Hematopoietic multipotent progenitor cell treated with erythropoietin and hydrocortisone succinate and interleukin-3 and kit ligand, for 17 days (in vitro differentiated cells): ENCODE data around the gene TMEM161A.
"Not testable (repeated sequence)": the region's sequence is repeated elsewhere in the genome, so short reads cannot be mapped to it uniquely, and the experiment has no call there.

Source experiments
- DNase-seq: peaks from one replicate; pipeline ENCODE4 v3.0.0-alpha.2; 2015; ENCODE audit warnings: low spot score

TMEM161A gene

DNA sequence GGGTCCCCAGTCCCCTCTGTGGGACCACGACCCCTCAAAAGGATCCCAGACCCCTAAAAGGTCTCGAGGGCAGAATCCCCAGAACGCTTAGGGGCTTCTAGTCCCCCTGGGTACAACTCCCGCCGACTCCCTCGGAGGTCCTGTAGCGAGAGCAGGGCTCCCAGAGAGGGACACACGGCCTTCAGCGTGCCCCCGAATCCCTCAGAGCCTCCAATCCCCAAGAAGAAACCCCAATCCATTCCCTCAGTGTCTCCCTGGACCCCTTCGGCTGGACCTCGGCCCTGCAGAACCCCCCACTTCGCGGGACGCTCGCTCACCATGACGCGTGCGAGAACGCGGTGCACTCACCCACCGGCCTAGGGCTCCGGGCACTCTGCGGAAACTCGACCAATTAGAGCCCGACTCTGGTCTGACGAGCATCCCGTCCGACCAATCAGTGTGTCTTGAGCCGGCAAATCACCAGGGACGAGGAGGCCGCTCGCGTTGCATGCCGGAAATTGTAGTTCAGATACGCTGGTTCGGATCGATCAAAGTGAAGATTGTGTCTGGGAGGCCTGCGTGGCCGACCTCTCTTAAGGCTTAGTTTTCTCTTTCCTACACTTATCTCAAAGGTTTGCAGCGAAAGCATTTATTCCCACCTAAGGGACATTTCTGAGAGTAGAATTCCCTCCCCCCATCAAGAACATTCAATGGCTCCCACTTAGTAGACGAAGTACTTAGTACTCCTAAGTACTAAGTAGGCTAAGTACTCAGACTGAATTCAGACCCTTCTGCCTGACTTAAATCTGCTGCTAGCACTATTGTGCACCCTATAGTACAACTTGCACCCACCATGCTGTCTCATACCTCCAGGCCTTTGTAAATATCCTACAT lies at the start of gene TMEM161A:
Gene TMEM161A (minus strand): TSS at position 370 of the 873 bp plus-strand sequence. CDS start 50 bp downstream, at position 320.
- DNase-seq: peak; percentile 97

DNA sequence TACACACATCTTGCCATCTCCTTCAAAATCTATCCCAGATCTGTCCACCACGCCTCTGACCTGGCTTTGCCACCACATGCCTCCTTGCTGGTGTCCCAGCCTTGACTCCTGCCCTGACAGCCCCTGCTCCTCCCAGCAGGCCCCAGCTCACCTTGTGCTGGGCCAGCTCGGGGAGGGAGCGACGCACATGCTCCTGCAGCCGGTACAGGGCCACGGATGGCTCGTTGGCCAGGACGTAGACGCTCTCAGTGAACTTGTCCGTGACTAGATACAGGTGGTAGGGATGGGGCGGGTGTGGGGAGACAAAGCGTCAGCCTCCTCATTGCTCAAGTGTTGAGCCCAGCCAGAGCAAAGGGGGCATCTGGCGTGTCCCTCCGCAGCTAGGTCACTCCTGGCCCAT lies 48.5 kb upstream of the TMEM161A start:
- no peak for DNase-seq

DNA sequence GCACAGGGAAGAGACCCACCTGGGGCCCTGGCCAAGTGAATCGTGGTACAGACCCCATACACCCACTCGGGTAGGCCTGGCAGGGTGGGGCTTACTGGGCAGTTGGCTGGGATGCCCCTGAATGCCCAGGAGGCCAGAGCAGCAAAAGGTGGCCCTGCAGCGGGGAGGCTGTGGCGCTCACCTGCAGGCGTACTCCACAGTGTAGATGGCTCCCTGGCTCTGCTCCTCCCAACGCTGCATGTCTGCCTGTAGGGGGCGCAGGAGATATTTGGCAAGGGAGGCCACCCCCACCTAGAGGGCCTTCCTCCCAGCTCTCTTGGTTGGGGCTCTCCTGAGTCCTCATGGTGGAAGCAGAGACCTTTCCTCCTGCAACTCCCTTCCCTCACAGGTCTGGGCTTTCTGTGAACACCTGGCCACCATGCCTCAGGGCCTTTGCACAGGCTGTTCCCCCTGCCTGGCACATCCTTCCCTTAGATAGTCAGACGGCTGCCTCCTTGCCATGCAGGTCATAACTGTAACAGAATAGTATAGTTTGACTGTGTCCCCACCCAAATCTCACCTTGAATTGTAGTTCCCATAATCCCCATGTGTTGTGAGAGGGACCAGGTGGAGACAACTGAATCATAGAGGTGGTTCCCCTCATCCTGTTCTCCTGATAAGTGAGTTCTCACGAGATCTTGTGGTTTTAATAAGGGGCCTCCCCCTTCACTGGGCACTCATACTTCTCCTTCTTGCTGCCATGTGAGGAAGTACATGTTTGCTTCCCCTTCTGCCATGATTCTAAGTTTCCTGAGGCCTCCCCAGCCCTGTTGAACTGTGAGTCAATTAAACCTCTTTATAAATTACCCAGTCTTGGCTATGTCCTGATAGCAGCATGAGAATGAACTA lies 47.8 kb upstream of the TMEM161A start:
- DNase-seq: peak; percentile 77

DNA sequence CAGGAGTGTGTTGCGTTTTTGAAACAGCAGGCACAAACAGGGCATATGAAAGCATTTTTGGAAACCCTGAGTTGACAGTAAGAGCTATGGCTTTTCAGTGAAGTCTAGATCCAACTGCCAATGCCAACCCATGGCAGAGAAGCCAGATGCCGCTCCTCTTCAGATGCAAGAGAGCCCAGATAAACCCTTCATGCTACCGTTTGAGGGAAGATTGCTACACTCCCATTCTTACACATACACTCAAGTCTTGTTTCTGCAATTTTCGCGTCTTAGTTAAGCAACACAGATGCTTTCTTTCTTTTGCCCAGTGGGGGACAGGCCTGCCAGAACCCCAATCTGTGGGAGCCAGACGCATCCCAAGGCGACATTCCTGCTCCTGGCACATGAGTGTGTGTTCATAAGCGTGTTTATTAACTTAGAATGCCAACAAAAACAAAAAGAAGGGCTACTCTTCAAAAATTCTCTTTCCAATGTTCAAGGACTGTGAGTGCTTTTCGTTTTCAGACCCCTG lies 43.3 kb upstream of the TMEM161A start:
- no peak for DNase-seq

DNA sequence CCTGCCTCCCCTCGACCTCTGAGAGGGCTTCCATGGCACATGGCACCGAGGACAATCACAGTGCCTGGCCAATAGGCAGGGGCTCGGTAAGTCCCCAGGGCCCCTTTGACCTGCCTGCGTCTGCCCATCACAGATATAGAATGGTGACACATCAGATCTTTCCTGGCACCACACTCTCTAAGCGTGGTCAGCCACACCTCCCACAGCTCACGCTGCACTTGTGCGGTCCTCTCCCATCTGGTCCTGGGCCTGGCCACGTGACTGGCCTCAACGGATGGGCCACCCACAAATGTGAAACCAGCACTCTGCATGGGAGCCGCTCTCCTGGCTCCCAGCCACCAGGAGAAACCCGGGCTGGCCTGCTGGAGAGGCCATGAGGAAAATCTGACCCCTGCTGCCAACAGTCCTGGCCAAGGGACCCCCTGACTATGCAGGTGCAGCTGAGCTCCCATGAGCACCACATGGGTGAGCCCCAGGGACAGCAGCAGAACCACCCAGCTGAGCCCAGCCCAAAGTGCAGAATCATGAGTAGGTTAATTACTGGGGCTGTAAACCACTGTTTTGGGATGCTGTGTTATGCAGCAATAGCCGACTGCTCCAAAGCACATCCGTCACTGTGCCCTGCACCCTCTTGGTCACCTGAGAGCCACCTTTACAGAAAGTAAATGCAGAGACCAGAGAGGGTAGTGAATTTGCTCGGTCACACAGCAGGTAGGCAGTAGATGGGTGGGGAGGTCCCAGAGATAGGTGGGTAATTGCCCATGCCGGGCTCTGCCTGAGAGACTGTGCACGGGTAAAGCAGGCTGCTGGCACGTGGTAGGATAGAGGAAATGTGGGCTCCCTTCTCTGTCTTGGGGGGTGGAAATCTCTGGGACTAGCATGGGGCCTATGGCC lies 41.5 kb upstream of the TMEM161A start:
- peak; percentile 17 for DNase-seq

DNA sequence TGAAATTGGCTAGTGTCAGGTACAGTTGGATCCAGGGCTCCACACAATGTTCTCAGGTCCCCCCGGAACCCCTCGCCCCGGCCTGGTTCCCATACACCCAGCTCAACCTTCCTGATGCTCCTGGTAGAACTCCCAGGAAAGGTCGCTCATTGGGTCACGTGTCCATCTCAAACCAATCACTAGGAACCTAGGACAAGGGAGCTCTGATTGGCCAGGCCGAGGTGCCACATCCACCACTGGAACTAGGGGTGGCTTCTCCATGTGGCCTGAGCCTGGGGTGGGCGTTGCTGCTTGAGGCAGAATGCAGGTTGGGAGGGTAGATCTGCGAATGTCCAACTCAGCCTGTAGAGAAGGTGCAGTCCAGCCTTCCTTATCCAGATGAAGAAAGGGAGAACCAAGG lies 38.7 kb upstream of the TMEM161A start:
- no peak for DNase-seq

DNA sequence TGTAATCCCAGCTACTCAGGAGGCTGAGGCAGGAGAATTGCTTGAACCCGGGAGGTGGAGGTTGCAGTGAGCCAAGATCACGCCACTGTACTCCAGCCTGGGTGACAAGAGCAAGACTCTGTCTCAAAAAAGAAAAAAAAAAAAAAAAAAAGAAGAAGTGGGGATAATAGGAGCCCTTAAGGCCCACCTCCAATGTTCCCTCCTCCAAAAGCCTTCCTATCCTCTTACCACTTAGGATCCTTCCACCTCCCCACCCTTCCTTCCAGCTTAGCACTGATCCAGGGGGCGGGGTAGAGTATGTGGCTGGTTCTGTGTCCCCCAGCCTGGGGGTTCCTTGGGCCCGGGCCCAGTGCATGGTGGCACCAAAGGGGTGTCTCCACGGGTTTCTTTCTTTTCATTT lies 35.0 kb upstream of the TMEM161A start:
- not testable (repeated sequence) for DNase-seq

DNA sequence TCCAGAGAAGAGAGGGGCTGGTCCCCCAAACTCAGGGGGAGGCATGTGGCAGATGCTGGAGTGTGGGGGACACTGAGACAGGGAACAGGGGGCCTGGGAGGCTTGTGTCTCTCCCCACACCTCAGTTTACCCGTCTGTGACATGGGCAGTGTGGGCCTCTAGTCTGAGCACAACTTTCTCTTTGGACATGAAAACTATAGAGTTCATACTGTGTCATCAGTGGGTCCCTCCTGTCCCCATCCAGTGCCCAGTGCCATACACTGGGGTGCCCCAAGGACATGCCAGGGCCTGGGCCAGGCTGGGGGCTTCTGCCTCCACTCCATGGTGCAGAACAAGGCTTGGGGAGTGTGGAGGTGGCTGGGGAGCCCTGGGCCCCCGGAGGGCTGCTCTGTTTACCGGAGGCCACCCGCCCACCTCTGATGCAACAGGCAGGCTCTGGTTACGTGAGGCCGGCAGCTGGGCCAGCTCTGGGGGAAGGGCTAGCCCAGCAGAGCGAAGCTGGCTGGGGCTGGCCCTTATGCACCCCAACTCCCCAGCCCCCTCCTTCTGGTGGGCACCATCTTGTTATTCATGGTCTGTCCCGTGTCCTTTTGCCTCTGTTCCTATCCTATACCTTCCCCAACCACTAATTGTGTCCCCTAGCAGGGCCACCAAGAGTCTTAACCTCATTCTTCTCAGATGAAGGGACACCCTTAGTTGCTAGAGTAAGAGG lies 33.7 kb upstream of the TMEM161A start:
- DNase-seq: no peak

DNA sequence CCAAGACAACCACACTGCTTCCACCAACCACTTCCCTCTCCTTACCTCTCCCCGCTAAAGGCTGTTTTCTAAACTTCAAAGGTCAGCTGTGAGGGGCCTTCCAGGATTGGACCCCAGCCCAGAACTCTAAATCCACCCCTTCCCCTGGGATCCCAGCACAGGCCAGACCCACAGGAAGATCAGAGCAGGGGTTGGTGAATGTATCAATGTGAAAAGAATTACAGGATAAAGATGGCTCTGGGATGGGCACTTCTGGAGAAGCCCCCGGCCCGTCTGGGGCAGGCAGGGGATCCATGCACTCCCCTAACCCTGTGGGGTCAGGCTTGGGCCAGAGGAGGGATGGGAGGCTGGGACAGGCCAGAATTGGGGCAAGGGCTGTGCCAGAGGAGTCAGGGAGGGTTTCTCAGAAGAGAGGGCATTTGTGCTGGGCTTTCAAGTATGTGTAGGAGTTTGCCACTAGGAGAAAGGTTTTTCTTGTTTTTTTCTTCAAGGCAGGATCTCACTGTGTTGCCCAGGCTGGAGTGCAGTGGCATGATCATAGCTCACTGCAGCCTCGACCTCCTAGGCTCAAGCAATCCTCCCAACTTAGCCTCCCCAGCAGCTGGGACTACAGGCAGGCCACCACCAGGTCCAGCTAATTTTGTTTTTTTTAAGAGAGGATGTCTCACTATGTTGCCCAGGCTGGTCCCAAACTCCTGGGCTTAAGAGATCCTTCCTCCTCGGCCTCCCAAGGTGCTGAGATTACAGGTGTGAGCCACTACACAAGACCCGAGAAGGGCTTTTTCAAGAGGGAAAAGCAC lies 32.8 kb upstream of the TMEM161A start:
- no peak for DNase-seq

DNA sequence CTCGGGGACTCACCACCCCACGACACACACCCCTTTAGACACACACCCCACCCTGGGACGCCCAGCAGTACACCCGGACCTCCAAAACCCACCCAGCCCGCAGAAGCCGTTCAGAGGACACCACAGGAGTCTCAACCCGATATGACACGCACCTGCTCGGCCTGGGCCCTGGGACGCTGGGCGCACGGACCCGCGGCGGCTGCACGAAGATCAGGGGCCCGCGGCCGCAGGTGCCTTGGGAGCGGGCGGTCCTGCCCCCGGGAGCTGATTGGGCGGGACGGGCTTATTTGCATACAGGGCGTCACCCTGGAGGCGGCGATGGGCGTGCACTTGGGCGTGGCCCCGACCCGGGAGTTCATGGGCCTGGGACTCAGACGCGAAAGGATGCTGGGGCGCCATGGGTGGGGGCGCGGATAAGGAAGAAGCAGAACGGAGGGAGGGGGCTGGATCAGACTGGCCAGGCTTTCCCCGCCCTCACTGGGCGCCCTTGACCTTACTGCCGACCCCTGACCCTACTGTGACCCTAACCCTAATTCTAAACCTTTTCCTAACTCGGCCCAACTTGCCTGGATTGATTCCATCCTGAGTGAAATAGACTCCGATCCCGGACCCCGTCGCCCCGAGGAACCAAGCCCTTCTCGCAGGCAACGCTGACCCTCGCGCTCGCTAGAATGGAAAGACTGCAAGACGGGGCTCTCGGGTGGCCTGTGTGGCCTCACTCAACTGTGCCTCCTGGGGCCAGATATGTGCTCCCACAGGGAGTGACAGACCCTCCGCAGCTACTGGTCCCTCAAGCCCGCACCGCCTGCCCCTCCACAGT lies 32.0 kb upstream of the TMEM161A start, which contains the start of gene MEF2B:
Gene MEF2B (minus strand): TSS at position 211 of the 820 bp plus-strand sequence. CDS start 19,528 bp downstream, outside the sequence.
- DNase-seq: peak; percentile 66

DNA sequence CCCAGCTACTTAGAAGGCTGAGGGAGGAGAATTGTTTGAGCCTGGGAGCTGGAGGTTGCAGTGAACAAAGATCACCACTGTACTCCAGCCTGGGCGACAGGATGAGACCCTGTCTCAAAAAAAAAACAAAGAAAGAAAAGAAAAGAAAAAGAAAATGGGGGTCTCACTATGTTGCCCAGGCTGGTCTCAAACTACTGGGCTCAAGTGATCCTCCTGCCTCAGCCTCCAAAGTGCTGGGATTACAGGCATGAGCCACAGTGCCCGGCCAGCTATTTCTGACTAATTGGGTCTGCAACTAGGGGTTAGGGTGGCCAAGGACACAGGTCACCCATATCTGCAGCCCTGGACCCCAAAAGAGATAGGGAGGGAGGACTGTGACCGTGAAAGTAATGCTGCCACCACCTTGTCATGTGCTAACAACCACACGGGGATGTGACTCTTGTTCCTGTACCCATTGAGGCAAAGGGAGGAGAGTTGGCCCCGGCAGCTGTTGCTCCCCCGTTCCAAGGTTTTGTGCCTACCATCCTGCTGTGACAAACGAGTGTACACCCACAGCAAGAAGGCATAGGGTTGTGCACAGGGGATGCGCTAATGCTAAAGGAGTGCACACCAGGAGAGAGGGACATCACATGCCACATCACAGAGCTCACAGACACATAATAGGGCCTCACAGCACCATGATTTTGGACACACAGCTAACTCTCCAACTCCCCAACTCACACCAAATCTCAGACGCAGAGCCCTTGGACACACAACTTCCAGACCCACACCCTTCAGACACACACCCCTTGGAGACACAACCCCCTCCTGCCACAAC lies 31.2 kb upstream of the TMEM161A start:
- no peak for DNase-seq

DNA sequence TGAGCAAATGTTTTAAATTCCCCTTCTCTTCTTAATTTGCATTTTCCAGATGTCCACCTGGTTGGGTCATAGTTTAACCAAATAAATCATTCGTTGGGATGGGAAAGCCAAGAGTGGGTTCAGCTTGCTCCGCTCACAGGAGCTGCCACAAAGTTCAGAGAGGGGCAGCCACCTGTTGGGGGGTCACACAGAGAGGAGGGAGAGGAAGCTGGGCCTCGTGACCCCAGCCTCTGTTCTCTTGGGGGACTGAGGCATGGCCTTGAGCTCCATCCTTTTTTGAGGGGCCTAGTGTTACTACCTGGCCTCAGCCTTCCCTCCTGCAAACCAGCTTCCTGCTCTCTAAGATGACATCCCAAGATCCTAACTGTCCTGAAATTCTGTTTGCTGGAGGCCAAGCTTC lies 29.3 kb upstream of the TMEM161A start:
- no peak for DNase-seq

DNA sequence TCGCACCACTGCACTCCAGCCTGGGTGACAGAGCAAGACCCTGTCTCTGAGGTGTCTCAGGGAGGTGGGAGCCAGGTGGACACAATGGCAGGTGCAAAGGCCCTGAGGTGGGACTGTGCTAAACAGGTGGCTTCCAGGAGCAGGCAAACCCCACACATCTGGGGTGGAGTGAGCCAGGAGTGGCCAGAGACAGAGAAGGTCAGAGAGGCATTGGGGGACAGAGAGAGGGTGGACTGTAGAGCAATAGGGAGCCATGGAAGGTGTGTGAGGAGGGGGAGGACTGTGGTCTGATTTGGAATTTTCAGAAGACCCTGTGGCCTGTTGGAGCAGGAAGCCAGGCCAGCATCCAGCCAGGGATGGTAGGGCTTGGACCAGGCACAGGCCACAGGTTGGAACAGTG lies 27.1 kb upstream of the TMEM161A start:
- no peak for DNase-seq

DNA sequence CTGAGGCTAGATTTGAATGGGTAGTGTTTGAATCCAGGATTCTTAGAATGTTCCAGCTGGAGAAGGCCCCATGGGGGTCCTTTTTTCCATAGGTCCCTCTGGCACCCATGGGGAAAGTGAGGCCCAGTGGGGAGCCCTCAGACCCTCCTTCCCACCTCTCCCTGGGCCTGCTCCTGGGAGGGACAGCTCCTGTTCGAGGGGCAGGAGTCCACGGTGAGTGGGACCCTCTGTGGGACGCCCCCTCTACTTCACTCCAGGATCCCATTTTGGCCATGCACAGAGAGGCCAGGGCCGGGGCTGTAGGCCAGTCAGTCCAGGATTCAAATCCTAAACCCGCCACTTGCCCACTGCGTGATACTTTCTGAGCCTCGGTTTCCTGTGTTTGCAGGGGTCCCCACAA lies 24.2 kb upstream of the TMEM161A start:
- DNase-seq: no peak

DNA sequence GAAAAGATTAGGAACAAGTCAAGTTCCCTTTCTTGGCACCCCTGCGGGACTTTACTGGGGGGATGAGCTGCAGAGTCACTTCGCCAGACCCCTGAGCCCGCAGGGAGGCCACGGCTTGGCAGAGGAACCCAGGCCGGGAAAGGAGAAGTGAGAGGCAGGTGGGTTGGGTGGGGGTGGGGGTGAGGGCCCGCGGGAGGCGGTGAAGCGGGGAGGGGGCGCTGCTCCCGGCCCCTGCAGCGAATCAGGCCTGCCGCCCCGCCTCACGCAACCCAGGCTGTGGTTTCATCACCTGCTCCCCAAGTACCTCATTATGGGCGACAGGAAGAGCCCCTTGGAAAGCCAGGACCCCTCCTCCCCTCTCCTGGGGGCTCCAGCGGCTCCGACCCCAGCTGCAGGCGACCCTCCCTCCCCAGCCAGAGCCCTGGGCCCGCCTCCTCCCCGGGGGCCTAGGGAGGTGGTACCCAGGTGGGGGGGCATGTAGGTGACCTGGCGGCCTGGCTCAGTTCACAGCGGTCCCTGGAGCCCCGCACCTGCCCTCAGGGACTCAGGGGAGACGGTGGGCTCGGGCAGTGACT lies 22.3 kb upstream of the TMEM161A start:
- DNase-seq: no peak

DNA sequence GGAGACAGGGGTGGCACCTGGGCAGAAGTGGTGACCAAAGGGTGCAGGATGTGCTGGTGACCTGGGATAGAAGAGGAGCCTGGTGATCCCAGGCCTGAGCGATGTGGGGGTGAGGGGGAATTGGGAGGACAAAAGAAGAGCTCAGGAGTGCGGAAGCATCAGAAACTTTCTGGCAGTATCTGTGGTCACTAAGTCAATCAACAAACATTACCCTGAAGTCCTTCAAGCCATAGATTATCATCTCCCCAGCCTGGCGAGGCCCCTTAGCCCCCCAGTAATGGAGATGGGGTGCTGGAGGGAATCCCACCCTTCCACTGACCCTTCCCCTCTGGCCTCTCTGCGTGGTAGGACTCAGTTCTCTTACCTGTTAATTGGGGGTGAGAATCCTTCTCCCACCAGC lies 21.3 kb upstream of the TMEM161A start:
- no peak for DNase-seq

DNA sequence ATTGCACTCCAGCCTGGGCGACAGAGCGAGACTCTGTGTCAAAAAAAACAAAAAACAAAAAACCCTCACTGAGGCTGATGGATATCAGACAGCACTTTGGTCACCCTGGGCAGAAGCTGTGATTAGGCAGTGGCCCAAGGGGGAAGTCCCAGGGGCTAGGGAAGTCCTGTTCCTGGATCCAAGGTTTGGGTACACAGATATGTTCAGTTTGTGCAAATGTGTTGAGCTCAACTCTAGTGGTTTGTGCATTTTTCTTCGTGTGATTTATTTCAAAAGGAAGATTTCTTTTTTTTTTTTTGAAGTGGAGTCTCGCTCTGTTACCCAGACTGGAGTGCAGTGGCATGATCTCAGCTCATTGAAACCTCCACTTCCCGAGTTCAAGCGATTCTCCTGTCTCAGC lies 19.5 kb upstream of the TMEM161A start:
- no peak for DNase-seq
